NCI-H69 (cell line): ENCODE measurements around the gene SHC4.
A peak's percentile ranks its signal among the peaks of the same experiment; 100 is the strongest.
"Not testable (repeated sequence)": the region's sequence is repeated elsewhere in the genome, so short reads cannot be mapped to it uniquely, and the experiment has no call there.

Experiments used
- DNase-seq: peaks from one replicate; lab custom pipeline; 2025; lab: John Stamatoyannopoulos, UW

SHC4 gene

GRCh38 chr15:48924528-48925393 is 39.0 kb downstream of the SHC4 start:
- DNase-seq, result no peak

DNA sequence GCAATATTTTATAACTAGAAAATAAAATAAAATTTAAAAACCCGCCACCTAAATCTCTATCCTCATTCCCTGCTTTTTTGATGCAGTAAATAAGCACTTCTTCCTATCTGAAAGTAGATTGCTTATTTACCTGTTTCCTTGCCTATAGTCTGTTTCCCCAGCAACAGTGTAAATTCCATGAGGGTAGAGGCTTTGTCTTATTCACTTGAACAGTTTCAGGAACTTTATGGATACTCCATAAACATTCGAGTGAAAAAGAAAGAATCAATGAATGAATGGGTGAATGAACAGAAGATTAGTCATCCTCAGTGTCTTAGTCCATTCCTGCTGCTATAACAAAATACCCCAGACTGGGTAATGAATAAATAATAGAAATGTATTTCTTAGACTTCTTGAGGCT is 41.7 kb downstream of the SHC4 start:
- DNase-seq, result no peak

- no peak for DNase-seq
Measured at GRCh38 chr15:48916721-48917120, 47.0 kb downstream of the SHC4 start.

GRCh38 chr15:48915861-48916260 is 47.9 kb downstream of the SHC4 start:
- DNase-seq, result no peak

- DNase-seq, result peak; percentile 14
Measured at GRCh38 chr15:48914717-48915116, 49.0 kb downstream of the SHC4 start.

DNA sequence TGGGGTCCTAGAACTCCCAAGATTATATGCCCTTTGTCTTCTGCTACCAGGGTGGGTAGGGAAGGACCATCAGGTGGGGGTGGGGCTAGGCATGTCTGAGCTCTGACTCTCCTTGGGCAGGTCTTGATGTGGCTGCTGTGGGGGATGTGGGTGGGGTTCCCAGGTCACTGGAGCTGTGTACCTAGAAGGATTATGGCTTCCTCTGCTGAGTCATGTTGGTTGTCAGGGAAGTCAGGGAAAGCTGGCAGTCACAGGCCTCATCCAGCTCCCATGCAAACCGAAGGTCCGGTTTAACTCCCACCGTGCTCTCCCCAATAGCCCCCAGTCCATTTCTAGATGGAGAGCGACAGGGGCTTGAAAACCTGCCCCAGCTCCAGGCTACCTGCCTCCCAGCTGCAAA is 50.6 kb downstream of the SHC4 start:
- no peak for DNase-seq

GRCh38 chr15:48910554-48910953 is 53.2 kb downstream of the SHC4 start:
- not testable (repeated sequence) for DNase-seq

DNA sequence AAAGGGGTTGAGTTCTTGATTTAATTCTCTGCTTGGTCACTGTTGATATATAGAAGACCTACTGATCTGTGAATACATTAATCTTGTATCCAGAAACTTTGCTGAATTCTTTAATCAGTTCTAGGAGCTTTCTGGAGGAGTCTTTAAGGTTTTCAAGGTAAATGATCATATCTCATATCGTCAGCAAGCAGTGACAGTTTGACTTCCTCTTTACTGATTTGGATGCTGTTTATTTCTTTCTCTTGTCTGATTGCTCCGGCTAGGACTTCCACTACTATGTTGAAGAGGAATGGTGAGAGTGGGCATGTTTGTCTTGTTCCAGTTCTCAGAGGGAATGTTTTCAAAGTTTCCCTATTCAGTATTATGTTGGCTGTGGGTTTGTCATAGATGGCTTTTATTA is 54.4 kb downstream of the SHC4 start:
- DNase-seq, result not testable (repeated sequence)

GRCh38 chr15:48905847-48906246 is 57.9 kb downstream of the SHC4 start:
- no peak for DNase-seq

- no peak for DNase-seq
Measured at GRCh38 chr15:48905216-48905615, 58.5 kb downstream of the SHC4 start.

- DNase-seq, result no peak
Measured at GRCh38 chr15:48904758-48905157, 59.0 kb downstream of the SHC4 start.

GRCh38 chr15:48899793-48900192 is 63.9 kb downstream of the SHC4 start:
- DNase-seq, result peak; percentile 11

GRCh38 chr15:48898446-48898845 is 65.3 kb downstream of the SHC4 start:
- no peak for DNase-seq

DNA sequence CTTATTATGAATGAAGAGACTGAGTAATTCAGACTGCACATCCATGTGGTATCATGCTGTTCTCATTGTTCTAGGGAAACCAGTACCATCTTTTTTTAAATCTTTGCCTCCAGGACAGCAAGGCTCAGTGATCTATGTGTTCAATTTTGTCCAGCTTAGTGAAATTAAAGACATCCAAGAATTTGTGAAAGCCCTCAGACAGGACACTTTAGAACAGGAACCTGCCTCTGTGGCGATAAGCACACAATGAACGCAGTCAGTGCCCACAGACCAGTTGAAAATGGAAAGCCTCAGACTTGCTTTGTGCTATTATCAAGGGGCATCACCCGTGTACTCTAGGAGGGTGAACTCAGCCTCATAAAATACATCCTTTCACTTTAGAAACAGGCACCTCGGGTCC is 65.7 kb downstream of the SHC4 start:
- DNase-seq, result peak; percentile 25

- peak; percentile 62 for DNase-seq
Measured at GRCh38 chr15:48896869-48897814, 66.6 kb downstream of the SHC4 start.

DNA sequence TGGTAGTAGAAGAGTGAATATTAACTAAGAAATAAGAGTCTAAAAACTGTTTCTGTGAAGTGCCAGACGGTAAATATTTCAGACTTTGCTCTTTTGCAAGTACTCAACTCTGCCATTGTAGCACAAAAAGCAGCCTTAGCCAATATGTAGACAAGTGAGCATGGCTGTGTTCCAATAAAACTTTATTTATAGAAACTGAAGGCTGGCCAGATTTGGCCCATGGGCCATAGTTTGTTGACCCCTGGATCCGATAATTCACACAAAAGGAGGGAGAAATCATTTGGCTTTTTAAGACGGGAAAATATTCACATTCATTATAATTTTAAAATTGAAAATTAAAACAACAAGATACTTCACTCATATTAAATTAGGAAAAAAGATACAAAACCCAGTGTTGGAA is 70.4 kb downstream of the SHC4 start:
- DNase-seq, result no peak

DNA sequence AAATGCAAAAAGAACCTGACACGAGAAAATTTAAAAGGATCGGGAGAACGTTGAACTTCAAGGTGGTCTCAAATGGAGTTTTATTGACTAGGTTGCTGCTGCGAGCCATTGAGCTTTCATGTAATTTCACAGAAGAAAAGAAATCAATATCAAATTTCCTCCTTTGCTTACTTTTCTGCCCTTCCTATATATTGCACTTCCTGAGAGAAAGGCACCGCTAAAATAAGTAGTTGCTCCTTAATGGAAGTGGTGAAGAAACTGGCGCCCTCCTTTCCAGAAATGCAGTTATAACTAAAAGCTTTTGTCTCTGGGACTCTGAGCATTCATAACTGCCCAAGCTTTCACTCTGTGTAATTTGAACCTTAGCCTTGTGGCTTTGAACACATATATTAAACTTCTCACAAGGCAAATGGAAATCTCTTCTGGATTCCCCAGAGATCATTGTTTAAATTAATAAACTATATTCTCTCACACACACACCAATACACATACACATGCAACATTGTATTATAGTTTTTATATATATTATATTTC is 72.4 kb downstream of the SHC4 start:
- DNase-seq, result peak; percentile 63

DNA sequence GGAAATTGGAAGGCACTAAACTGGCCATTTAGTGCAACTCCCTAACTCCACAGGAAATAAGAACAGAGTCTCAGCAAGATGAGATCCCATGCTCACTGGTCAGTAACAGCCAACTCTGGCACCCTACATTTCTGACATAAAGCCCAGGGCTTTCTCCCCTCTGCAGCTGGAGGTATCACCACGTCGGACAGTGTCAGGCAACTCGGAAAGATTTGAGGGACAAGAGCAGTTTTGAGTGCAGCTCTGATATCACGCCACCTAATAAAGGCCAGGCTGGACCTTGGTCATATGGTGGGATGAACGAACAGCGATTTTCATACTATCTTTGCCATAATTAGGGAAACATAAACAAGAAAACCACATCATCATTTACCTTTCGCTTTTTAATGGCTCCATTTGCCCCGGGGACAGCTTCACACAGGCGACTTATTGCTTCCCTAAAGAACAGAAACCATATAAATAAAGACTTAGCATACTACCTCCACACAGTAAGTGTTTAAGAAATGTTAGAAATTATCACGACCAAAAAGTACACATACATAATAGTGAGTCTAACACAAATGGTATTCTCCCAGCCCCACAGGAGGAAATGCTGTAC is 73.2 kb downstream of the SHC4 start:
- DNase-seq, result peak; percentile 44

DNA sequence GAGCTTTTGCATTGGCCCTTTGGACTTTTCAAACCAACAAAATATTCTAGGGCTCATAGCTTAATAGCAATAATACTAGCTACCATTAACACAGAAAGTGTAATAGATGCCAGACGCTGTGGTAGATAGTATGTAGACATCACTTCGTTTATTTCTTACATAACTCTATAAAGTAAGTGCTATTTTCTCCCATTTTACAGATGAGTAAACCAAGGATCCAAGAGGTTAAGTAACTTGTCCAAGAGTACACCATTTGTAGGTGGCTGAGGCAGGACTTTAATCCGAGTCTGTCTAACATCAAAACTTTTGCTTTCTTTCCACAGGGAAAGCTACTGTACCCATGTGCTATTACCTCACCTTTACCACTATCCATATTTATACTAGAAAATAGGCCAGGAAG is 73.8 kb downstream of the SHC4 start:
- no peak for DNase-seq

- no peak for DNase-seq
Measured at GRCh38 chr15:48888836-48889235, 74.9 kb downstream of the SHC4 start.

DNA sequence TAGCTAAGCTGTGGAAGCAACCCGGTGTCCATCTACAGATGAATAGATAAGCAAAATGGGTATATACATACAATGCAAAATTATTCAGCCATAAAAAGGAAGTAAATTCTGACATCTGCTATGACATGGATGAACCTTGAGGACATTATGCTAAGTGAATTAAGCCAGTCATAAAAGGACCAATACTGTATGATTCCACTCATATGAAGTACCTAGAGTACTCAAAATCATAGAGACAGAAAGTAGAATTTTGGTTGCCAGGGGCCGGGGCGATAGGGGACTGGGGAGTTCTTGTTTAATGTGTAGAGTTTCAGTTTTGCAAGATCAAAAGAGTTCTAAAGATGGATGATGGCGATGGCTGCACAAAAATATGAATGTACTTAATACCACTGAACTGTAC is 75.5 kb downstream of the SHC4 start:
- DNase-seq, result no peak

GRCh38 chr15:48887144-48887543 is 76.6 kb downstream of the SHC4 start:
- peak; percentile 38 for DNase-seq
